Fibroblast of skin of left quadriceps (primary cell): ENCODE data around the gene RNF39.

Source experiments
- DNase-seq, 2 experiments: peaks; one replicate each; pipeline ENCODE4 v3.0.0-alpha.2; 2013; ENCODE audit warnings: low read depth in 2 of 2

The RNF39 gene

GRCh38 chr6:30096829-30097228 is 21.3 kb upstream of the RNF39 start:
- DNase-seq = no peak

- no peak for DNase-seq
Observed at GRCh38 chr6:30093951-30094661, 18.5 kb upstream of the RNF39 start.

- no peak for DNase-seq
Observed at GRCh38 chr6:30092852-30093543, 17.4 kb upstream of the RNF39 start.

GRCh38 chr6:30091577-30092381 is 16.2 kb upstream of the RNF39 start:
- DNase-seq = peak in 1 of 2 experiments; percentile 20

- DNase-seq = no peak
Observed at GRCh38 chr6:30087876-30088275, 12.3 kb upstream of the RNF39 start.

- DNase-seq = no peak
Observed at GRCh38 chr6:30077218-30077617, 1.6 kb upstream of the RNF39 start.

- no peak for DNase-seq
Observed at GRCh38 chr6:30075790-30076732, 492 bp upstream of the RNF39 start.

GRCh38 chr6:30074331-30075093 is 1.1 kb downstream of the RNF39 start:
- DNase-seq = no peak

- no peak for DNase-seq
Observed at GRCh38 chr6:30073489-30074235, 1.9 kb downstream of the RNF39 start.

GRCh38 chr6:30071858-30072257 is 3.7 kb downstream of the RNF39 start:
- DNase-seq = no peak

- DNase-seq = no peak
Observed at GRCh38 chr6:30071081-30071818, 4.3 kb downstream of the RNF39 start.

- no peak for DNase-seq
Observed at GRCh38 chr6:30067460-30068139, 8.0 kb downstream of the RNF39 start.

GRCh38 chr6:30066577-30067459 is 8.8 kb downstream of the RNF39 start, which contains the start of gene PPP1R11:
TSS of gene PPP1R11 (plus strand) at chr6:30067198. CDS start at chr6:30067411, 213 bp downstream.
- peak; percentile 98 for DNase-seq

GRCh38 chr6:30066082-30066481 is 9.5 kb downstream of the RNF39 start:
- DNase-seq = no peak

- no peak for DNase-seq
Observed at GRCh38 chr6:30063315-30063714, 12.3 kb downstream of the RNF39 start.

GRCh38 chr6:30062471-30063178 is 12.9 kb downstream of the RNF39 start:
- no peak for DNase-seq
